PC-3 (cell line): ENCODE results near the gene CDHR2. TPM values are rescaled to one million over a fixed set of nuclear protein-coding genes. Genes with fewer than 3 reads are reported as not detected.

Experiments used
- ATAC-seq: fragments of 200-7000 bp; cut with Tn5 transposase; 2 replicates; pipeline ENCODE4 v1.9.1; 2020; ENCODE audit warnings: mild to moderate bottlenecking, moderate library complexity
- BruUV-seq: library from RNA; stranded (reverse); fragments of 400-500 nt; replicated peaks from 2 replicates; lab custom pipeline; 2021; lab: Mats Ljungman, UMichigan
- CTCF ChIA-PET: fragments of 300-600 bp; sonication (Branson Sonifier 250); formaldehyde crosslinking; loops from one replicate; lab custom pipeline; 2022; ENCODE audit warnings: antibody characterized with exemption; lab: Charles Lee
- POLR2A ChIA-PET: fragments of 300-600 bp; sonication (Branson Sonifier 250); formaldehyde crosslinking; loops from one replicate; lab custom pipeline; 2022; ENCODE audit warnings: antibody characterized with exemption; ENCODE audit not compliant: unreplicated experiment; lab: Charles Lee
- DNase-seq: peaks from one replicate; pipeline ENCODE4 v3.0.0-alpha.2; 2015
- H2AFZ ChIP-seq: fragments of 300-600 bp; sonication (generic); 2 replicates; pipeline ENCODE4 v1.6.0; 2016; ENCODE audit warnings: antibody characterized with exemption, low read length
- H3F3A ChIP-seq: fragments of 300-600 bp; sonication (generic); one replicate; pipeline ENCODE4 v1.6.0; 2017; ENCODE audit warnings: antibody characterized with exemption, low read length, control low read depth, mild to moderate bottlenecking; ENCODE audit not compliant: unreplicated experiment
- H3K27ac ChIP-seq: fragments of 300-600 bp; sonication (generic); 2 replicates; pipeline ENCODE4 v1.5.1; 2016; ENCODE audit warnings: mild to moderate bottlenecking, low read length
- H3K27me3 ChIP-seq: fragments of 300-600 bp; sonication (generic); 2 replicates; pipeline ENCODE4 v1.6.1; 2016; ENCODE audit warnings: low read length, mixed read lengths
- H3K36me3 ChIP-seq: fragments of 300-600 bp; sonication (generic); 2 replicates; pipeline ENCODE4 v1.6.1; 2016; ENCODE audit warnings: low read depth, mixed run types, low read length, mixed read lengths
- H3K4me1 ChIP-seq: fragments of 300-600 bp; sonication (generic); 2 replicates; pipeline ENCODE4 v1.5.1; 2016; ENCODE audit warnings: low read length; ENCODE audit not compliant: insufficient read depth
- H3K4me2 ChIP-seq: fragments of 300-600 bp; sonication (generic); 2 replicates; pipeline ENCODE4 v1.6.0; 2016; ENCODE audit warnings: low read length
- H3K4me3 ChIP-seq: fragments of 300-600 bp; sonication (generic); 2 replicates; pipeline ENCODE4 v1.5.1; 2016; ENCODE audit warnings: mild to moderate bottlenecking, low read length, mixed read lengths
- H3K79me2 ChIP-seq: fragments of 300-600 bp; sonication (generic); 2 replicates; pipeline ENCODE4 v1.6.1; 2017; ENCODE audit warnings: low read length, mixed read lengths
- H3K9ac ChIP-seq: fragments of 300-600 bp; sonication (generic); 2 replicates; pipeline ENCODE4 v1.6.0; 2016; ENCODE audit warnings: mild to moderate bottlenecking, low read length
- H3K9me2 ChIP-seq: fragments of 300-600 bp; sonication (generic); replicated peaks from 2 replicates; pipeline ENCODE4 v1.6.1; 2016; ENCODE audit warnings: mixed run types, low read length, mixed read lengths
- H3K9me3 ChIP-seq: fragments of 300-600 bp; sonication (generic); 2 replicates; pipeline ENCODE4 v1.6.1; 2016; ENCODE audit warnings: low read length, mixed read lengths
- H4K20me1 ChIP-seq: fragments of 300-600 bp; sonication (generic); 2 replicates; pipeline ENCODE4 v1.6.1; 2016; ENCODE audit warnings: low read length, mixed read lengths
- EZH2 ChIP-seq: fragments of 300-600 bp; sonication (generic); IDR thresholded peaks from one replicate; pipeline ENCODE4 v1.6.1; 2017; ENCODE audit warnings: antibody characterized with exemption, mild to moderate bottlenecking, low read length; ENCODE audit not compliant: unreplicated experiment
- EZH2phosphoT487 ChIP-seq: fragments of 300-600 bp; sonication (generic); IDR thresholded peaks from 2 replicates; pipeline ENCODE4 v1.6.1; 2018; ENCODE audit warnings: mild to moderate bottlenecking, antibody characterized with exemption, low read length, borderline replicate concordance
- intact Hi-C: fragments of 100-400 bp; cut with micrococcal nuclease; formaldehyde crosslinking; loops from 2 replicates; pipeline ENCODE4 v1.9.0; 2023
- total RNA-seq: library from RNA; depleted of rRNA; stranded (reverse); fragments of >200 nt; gene quantifications from 2 replicates; pipeline ENCODE4 v1.2.3, GENCODE V29; 2014
- TF ChIP-seq, protein P1 (sequence below): fragments of 300-600 bp; sonication (generic); conservative IDR thresholded peaks from 2 replicates; pipeline ENCODE4 v1.5.1; 2017; ENCODE audit warnings: antibody characterized with exemption, low read depth, mild to moderate bottlenecking, low read length

CDHR2 gene
- total RNA-seq, 1 experiment from 2014 or later, result 0.07 TPM

DNA sequence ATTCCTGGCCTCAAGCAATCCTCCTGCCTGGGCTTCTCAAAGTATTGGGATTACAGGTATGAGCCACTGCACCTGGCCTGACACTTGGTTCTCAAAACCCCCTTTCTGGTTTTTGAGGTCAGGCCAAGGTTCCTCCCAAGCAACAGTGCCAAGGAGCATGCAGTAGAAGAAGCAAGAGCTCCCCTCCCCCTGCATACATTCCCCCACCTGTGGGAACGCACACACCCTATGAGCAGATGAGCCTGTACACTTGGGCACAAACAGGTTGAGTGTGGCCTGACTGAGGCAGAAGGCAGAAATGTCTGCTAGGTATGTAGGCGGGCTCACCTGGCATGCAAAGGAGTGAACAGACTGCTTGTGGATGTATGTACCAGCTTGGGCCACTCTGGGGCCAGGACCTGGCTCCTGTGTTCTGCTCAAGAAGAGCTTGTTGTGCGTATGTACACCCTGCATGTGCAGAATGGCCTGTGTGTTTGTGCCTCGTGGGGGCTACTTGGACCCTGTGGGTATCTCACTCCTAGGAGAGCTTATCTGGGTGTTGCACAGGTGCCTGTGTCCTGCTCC is 59.1 kb downstream of the CDHR2 start:
- H3F3A ChIP-seq, result no peaks in the 10 kb centered on the region
- BruUV-seq, result no TSS peak
- 0 out of 2 replicates have a peak, but pooled peaks cover 6% of the 10 kb centered on the region for H3K79me2 ChIP-seq
- peaks cover 5% of the 10 kb centered on the region for H3K4me1 ChIP-seq
- no peaks in the 10 kb centered on the region for H3K9me3 ChIP-seq
- ATAC-seq, result no peak
- ChIA-PET POLR2A (no interaction called here), CTCF (no interaction called here)
- H3K4me2 ChIP-seq, result no peak overlapping the region
- H4K20me1 ChIP-seq, result peaks cover 11% of the 10 kb centered on the region
- no peak overlapping the region for H2AFZ ChIP-seq
- no peak overlapping the region for H3K4me3 ChIP-seq
- DNase-seq, result no peak
- no peaks in the 10 kb centered on the region for H3K9me2 ChIP-seq
- TF ChIP-seq EZH2, result no peak
- no peak for TF ChIP-seq EZH2phosphoT487
- TF ChIP-seq, protein P1, sequence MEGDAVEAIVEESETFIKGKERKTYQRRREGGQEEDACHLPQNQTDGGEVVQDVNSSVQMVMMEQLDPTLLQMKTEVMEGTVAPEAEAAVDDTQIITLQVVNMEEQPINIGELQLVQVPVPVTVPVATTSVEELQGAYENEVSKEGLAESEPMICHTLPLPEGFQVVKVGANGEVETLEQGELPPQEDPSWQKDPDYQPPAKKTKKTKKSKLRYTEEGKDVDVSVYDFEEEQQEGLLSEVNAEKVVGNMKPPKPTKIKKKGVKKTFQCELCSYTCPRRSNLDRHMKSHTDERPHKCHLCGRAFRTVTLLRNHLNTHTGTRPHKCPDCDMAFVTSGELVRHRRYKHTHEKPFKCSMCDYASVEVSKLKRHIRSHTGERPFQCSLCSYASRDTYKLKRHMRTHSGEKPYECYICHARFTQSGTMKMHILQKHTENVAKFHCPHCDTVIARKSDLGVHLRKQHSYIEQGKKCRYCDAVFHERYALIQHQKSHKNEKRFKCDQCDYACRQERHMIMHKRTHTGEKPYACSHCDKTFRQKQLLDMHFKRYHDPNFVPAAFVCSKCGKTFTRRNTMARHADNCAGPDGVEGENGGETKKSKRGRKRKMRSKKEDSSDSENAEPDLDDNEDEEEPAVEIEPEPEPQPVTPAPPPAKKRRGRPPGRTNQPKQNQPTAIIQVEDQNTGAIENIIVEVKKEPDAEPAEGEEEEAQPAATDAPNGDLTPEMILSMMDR, result no peak
- no peaks in the 10 kb centered on the region for H3K36me3 ChIP-seq
- intact Hi-C loops, result no loop called here
- H3K9ac ChIP-seq, result no peak overlapping the region
- H3K27me3 ChIP-seq, result no peaks in the 10 kb centered on the region
- no peak overlapping the region for H3K27ac ChIP-seq

GRCh38 chr5:176608937-176609723 is 60.0 kb downstream of the CDHR2 start:
- 0 out of 2 replicates have a peak overlapping the region, but pooled peaks have one; percentile 17 for H3K9ac ChIP-seq
- no peaks in the 10 kb centered on the region for H3K9me3 ChIP-seq
- POLR2A ChIA-PET, result no interaction called here
- H3K4me2 ChIP-seq, result peak overlapping the region; percentile 91
- no peaks in the 10 kb centered on the region for H3F3A ChIP-seq
- H3K9me2 ChIP-seq, result no peaks in the 10 kb centered on the region
- H3K4me3 ChIP-seq, result peak overlapping the region; percentile 77
- DNase-seq, result no peak
- TF ChIP-seq, protein P1, result no peak
- no peak for TF ChIP-seq EZH2phosphoT487
- no peak for TF ChIP-seq EZH2
- ATAC-seq, result peak; percentile 27
- peak overlapping the region; percentile 73 for H2AFZ ChIP-seq
- TSS peak; percentile 59 for BruUV-seq
- CTCF ChIA-PET, result no interaction called here
- peaks cover 13% of the 10 kb centered on the region for H3K4me1 ChIP-seq
- H3K36me3 ChIP-seq, result no peaks in the 10 kb centered on the region
- intact Hi-C loops, result no loop called here
- 0 out of 2 replicates have a peak, but pooled peaks cover 6% of the 10 kb centered on the region for H3K79me2 ChIP-seq
- no peak overlapping the region for H3K27ac ChIP-seq
- H3K27me3 ChIP-seq, result no peaks in the 10 kb centered on the region
- peaks cover 11% of the 10 kb centered on the region for H4K20me1 ChIP-seq
